GM23338 (cell line): Measurements from ENCODE around the gene PUS7.

Experiments used
- CREB1 ChIP-seq: fragments of 250-450 bp; sonication (Bioruptor Pico); IDR thresholded peaks from 2 replicates; pipeline ENCODE4 v1.5.0; 2020; ENCODE audit warnings: low read depth, mild to moderate bottlenecking, moderate library complexity
- CTCF ChIP-seq, 2 experiments: fragments of 200-600 bp in 1 of 2; sonication (generic) in 1 of 2; conservative IDR thresholded peaks; 2 replicates each; pipeline versions ENCODE4 v1.5.1 to v1.6.1; 2016 to 2017; ENCODE audit warnings: antibody characterized with exemption in 2 of 2, low read depth in 2 of 2, mild to moderate bottlenecking in 2 of 2, moderate library complexity in 1 of 2
- EZH2 ChIP-seq: fragments of 200-600 bp; sonication (generic); IDR thresholded peaks from one replicate; pipeline ENCODE4 v1.8.0; 2017; ENCODE audit warnings: antibody characterized with exemption, mild to moderate bottlenecking, low read depth; ENCODE audit not compliant: unreplicated experiment
- EZH2phosphoT487 ChIP-seq: fragments of 200-600 bp; sonication (generic); IDR thresholded peaks from one replicate; pipeline ENCODE4 v1.8.1; 2018; ENCODE audit warnings: antibody characterized with exemption; ENCODE audit not compliant: unreplicated experiment
- NANOG ChIP-seq: IDR thresholded peaks from 2 replicates; pipeline ENCODE4 v1.6.1; 2016; ENCODE audit warnings: antibody characterized with exemption, borderline replicate concordance
- REST ChIP-seq: IDR thresholded peaks from one replicate; pipeline ENCODE4 v1.6.1; 2018; ENCODE audit warnings: antibody characterized with exemption; ENCODE audit not compliant: unreplicated experiment

GRCh38 chr7:105478606-105479005 lies 43.5 kb downstream of the PUS7 start:
- TF ChIP-seq CTCF (conservative IDR thresholded peaks at IDR 0.05; ENCODE audit: low read depth in 2 of 2) (no peak), REST (no peak), CREB1 (CRISPR knock-in tag) (no peak), EZH2phosphoT487 (no peak), EZH2 (no peak), NANOG (no peak)
